HG03159 (cell line): Measurements from ENCODE around the gene TAF3.

Experiments used
- ATAC-seq: cut with Tn5 transposase; IDR thresholded peaks from one replicate; pipeline ENCODE4 v1.9.1; 2021; ENCODE audit warnings: mild to moderate bottlenecking, moderate library complexity; ENCODE audit not compliant: unreplicated experiment

Gene TAF3

GRCh38 chr10:8054494-8055407, 236.4 kb downstream of the TAF3 start, which contains the start of gene GATA3:
GATA3 (plus strand) TSS chr10:8054688; CDS start chr10:8055656, 968 bp downstream.
- ATAC-seq = peak; percentile 41

GRCh38 chr10:8055420-8056349, 237.4 kb downstream of the TAF3 start:
- no peak for ATAC-seq

DNA sequence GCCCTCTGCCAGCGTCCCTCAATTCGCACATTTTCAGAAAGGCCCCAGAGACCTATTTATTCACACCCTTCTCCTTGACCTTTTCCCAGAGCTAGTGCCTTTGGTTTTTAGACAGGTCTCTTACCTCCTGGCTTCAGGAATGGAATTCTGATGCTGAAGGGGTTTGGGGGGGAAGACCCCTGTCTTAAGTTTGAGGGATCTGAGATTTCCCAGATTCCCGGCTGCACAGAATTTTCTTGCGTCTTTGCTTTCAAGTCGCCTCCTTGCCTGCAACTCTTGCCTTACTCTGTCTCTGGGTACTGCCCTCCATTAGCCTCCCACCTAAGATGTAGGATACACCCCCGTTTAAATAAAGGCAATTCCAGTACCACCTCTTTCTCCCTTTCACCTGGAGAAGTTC, 238.1 kb downstream of the TAF3 start:
- no peak for ATAC-seq

DNA sequence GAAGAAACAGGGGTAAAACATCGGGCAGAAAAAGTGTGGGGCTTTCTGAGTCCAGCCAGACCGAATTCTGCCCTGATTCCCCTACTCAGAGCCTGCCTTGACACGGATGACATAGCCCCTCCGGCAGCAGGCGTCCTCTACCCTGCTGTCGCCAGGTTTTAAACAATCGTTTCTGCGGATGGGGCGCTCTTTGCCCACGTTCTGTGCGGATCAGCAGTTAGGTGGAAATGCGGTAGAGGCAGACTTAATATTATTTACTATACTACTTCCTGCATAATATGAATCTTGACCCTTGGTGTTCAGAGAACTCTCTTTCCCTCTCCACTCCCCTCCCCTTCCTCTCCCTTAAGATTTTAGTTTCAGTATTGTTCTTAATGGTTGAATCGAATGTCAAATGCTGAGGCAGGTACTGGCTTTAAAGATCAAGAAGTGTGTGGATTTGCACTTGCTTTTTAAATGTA, 238.6 kb downstream of the TAF3 start:
- peak; percentile 35 for ATAC-seq

GRCh38 chr10:8057636-8058273, 239.4 kb downstream of the TAF3 start:
- no peak for ATAC-seq

- no peak for ATAC-seq
Observed at GRCh38 chr10:8058274-8059111, 240.2 kb downstream of the TAF3 start.

GRCh38 chr10:8059191-8059936, 241.1 kb downstream of the TAF3 start:
- no peak for ATAC-seq

DNA sequence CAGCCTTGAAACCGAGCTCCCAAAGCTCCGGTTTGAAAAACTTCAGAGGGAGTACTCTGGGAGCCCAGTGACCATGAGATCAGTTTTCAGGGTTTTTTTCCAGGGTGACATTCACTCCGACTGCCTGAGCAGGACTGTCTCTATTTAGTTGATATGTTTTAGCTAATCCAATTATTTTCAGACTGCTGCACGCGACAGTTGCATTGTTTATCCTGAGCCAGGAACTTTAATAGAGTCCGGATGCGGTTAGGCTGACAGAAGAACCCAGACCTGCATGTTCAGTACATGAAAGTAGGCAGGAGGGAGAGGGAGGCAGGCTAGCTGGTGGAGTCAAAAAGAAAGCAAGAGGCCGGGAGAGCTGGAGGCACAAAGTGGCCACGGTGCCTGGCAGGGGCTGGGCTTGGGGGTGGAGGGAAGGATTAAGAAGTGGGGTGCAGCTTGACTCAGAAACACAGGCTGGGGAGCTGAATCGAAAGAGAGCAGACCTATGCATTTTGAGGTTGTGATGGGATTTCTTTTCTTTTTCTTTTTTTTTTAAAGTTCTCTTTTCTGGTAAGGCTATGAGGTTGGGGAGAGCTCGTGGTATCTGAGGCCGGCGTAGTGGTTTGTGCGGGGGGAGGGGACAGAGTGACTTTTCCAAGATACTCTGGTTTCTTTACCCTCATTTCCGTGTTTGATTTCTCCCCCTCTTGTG, 241.9 kb downstream of the TAF3 start:
- peak; percentile 27 for ATAC-seq

DNA sequence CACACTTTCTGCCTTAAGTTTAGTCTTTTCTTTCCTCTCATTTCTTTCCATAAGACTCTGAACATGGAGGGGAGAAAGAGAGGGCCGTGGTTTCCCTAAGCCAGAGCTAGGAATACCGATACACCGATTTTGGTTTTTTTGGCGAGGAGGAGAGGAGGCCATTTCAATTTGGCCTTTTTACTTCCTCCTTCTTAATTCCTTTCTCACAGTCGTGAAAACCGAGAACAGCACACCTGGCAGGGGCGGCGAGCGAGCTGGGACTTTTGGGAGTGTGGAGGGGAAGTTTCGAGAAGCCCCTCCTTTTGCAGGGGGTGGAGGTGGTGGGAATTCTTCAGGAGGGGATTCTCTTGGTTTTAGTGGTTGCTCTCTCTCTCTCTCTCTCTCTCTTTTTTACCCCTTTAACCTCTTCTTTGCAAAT, 242.4 kb downstream of the TAF3 start:
- ATAC-seq = no peak

DNA sequence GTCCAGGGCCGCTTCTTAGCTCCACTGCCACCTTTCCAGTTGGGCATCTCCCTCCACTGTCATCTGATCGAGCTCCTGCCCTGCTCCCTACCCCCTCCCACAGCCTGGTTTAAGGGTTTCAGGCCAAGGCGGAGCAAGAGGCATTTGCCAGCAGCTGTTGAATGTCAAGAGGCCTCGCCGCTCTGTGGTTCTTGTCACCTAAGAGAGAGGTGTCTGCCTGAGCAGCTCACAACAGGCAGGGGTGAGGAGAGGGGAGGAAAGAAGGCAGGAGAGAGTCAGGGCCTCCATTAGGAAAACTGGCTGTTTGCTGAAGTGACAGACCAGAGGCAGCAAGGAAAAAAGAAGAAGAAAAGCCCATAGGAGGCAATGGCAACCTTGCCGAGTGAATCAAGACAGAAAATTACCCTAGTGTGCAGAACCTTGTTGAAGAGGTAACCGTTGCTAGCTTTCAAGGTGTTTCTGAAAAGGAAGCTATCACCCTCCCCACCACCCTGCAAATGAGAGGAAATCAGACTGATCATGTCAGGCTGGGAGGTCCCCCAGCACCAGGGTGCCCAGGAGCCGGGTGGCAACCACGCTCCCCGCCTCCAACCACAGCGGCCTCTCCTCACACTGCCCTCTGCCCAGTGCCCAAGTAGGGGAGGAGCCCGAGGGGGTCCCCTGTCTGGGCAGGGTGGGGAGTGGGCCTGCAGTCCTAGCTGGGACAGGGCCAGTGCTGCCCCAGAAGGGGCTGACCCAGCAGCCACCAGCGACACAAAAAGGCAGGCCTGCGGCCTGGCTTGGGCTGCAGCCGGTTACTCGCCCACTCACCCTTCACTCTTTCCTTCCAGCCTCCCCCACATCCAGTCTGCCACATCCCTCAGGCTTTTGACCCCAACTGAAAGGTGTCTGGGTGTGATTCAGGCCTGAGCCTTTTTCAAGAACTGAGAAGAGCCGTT, 243.2 kb downstream of the TAF3 start:
- no peak for ATAC-seq

- ATAC-seq = no peak
Observed at GRCh38 chr10:8063128-8063908, 245.0 kb downstream of the TAF3 start.

DNA sequence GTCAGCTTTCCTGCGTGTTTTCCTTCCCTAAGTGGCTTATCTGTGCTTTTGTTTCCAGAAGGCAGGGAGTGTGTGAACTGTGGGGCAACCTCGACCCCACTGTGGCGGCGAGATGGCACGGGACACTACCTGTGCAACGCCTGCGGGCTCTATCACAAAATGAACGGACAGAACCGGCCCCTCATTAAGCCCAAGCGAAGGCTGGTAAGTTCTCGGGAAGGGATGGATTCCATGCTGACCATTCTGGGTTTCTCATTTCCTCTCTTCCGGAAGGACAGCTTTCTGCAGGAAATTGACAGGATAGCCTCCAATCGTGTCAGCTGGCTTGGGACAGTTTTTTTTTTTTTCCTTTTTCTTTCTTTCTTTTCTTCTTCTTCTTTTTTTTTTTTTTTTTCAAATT, 245.6 kb downstream of the TAF3 start:
- no peak for ATAC-seq

DNA sequence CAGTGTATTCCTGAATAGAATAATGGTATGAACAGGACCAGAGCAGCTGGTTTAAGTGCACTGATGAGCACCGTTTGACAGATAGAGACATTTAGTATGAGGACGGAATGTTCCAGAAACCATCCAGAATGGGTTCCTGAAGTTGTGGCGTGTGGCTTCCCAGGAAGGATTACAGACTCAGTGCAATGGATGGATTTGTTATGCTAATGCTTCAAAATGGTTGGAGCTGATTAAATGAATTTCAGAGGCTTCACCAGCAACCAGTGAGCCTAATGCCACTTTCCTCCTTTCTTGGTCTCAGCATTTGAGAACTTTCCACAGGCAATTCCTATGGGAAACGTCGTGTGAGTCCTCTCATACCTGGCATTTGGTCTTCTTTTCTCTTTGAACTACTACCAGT, 246.1 kb downstream of the TAF3 start:
- ATAC-seq = no peak

DNA sequence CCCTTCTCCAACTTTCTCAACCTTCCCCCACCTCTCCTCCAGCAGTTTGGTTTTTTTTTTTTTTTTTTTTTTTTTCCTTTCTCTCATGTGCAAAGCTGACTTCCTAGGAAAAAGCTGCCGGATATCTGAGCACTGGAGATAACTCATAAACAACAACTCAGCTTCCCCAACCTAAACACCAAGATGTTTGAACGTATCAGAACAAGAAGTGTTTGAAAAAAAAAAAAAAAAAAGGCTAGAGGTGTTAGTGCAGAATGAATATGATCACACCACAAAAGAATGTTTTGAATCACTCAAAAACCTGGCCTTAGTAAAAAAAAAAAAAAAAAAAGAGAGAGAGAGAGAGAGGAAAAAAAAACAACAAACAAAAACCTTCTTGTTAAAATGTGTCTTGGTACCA, 247.3 kb downstream of the TAF3 start:
- no peak for ATAC-seq

- ATAC-seq = no peak
Observed at GRCh38 chr10:8066124-8066523, 247.8 kb downstream of the TAF3 start.
